Sigmoid colon (tissue), 4 donors: ENCODE results near the gene NPHP4.

ENCODE experiments used
- CTCF ChIP-seq, 4 experiments: fragments of 450-650 bp in 3 of 4; fragments of 200-600 bp in 1 of 4; IDR thresholded peaks; one replicate each; pipeline ENCODE4 v1.5.1; 2016 to 2019; ENCODE audit warnings: antibody characterized with exemption in 4 of 4, mild to moderate bottlenecking in 3 of 4, moderate library complexity in 2 of 4
- POLR2AphosphoS5 ChIP-seq, 4 donors: sonication (generic); formaldehyde crosslinking; IDR thresholded peaks; one replicate each; pipeline ENCODE4 v1.6.1; 2017; ENCODE audit warnings: antibody characterized with exemption in 4 of 4

GRCh38 chr1:5979536-5980313, 12.5 kb downstream of the NPHP4 start:
- TF ChIP-seq POLR2AphosphoS5 (IDR thresholded peaks at IDR 0.05) (no peak), CTCF (IDR thresholded peaks at IDR 0.05) (no peak)
